NAMALWA (cell line): ENCODE data around the gene BRINP1.

Experiments used
- DNase-seq: peaks from one replicate; pipeline ENCODE4 v3.0.0-alpha.2; 2015; ENCODE audit warnings: low spot score

BRINP1 gene

DNA sequence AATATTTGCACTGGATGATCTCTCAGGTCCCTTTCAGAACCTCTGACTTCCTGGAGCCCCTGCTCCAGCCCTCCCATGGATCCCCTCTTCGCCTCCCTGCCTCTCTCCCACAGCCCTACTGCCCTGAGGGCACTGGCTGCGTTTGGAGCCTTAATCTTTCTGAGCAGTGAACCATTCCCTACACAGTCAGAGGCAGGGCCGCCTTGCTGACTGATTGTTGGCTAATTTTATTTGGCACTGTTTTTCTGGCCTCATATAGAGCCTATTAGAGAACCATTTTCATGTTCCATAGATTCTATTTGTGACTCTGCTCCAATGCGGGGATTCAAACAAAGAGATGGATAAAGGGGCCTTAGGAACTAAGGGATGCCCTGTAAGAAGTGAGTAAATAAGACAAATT is 91.1 kb downstream of the BRINP1 start:
- no peak for DNase-seq

DNA sequence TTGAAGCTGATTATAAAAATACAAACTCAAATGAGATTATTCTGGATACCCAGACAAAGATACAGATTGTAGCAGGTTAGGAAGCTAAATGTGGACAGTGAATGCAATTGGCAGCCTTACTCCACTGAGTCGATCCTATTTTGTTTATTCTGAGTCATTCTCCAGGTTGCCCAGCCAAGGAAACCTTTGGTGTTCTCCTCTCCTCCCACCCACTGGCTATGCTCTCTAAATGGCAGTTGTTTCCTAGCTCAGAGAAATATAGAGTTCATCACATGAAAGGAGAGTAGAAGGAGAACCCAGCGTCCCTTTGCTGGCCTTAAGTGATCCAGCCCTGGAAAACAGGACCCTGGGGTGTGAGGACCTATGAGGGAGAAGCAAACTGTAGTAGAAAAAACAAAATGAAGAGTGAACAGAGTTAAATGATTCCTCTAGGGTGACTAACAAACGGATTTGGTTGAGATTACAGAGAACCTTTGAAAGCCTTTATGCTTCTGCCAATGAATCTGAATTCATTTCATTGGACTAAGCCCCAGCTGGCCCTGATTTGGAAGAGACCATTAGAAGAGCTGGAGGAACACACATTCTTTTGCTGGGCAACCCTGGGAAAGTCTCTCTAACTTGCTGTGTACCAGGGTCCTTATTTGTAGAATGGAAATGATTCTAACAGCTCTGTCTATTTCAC is 95.1 kb downstream of the BRINP1 start:
- no peak for DNase-seq

DNA sequence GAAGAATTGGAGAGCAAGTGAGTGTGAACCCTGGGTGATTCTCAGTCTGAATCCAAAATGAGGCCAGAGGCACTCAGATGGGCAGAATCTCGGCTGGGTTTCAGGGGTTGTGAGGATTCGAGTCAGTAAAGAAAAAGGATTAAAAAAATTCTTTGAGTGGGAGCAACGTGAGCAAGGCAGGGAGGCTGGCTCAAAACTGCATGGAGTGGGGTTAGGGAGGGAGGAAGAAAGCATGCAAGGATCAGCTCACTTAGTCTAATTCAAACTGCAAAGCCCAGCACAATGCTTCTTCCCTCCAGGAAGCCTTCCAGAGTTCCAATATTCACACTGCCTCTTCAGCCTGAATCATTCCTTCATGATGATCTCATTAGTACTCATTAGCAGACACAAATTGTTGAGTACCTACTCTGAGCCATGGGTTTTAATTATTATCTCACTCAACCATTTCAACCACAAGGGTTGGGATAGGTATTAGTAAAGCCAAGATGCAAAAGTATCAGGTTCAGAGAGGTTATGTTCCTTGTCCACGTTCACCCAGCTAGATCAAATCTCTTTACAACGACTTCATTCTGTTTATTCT is 95.8 kb downstream of the BRINP1 start:
- DNase-seq, result no peak

DNA sequence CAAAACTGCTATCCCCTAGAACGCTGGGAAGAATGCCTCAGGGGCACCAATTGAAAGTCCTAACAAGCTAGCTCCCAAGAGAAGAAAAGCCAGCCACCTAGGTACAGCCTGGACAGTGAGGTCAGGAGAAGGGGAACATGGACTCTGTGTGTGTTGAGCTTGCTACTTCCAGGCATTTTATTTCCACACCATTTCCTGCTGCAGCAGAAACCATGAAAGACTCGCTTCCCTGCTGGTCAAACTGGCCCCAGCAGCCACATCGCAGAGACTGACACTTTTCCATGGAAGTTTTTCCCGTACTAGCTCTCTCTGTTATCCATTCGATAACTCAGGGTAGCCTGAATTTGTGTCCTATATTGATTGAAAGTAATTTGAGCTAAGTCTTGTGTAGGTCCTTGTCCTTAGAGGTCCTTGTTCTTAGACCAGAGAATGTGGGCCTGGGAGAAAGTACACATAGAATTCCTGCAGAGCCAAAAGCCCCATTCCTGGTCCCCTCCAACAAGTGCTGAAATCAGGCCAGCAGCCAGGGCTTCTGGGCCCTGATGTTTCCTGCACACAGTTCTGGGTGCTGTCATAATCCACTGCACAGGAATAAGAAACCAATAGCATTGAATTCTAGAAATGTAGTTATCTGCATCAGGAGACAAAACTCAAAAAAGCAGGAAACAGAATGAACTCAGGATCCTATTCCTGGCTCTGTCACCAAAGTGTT is 96.6 kb downstream of the BRINP1 start:
- no peak for DNase-seq

DNA sequence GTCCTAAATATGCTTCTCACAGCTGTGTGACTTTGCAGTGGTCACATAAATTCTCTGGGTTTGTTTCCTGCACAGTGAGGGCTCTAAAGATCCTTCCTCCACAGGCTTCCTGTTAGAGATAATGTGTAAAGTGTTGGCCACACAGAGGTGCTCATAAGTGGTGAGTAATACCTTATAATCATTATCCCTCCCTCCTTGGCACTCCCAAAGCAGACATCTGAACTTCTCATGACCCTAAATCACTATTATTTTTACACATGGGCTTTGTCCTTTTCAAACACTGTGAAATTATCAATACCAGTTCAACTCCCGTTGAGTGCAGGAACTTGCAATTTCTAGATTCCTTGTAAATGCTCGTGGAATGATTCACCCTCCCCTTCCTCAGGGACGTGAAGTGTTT is 100.2 kb downstream of the BRINP1 start:
- no peak for DNase-seq

DNA sequence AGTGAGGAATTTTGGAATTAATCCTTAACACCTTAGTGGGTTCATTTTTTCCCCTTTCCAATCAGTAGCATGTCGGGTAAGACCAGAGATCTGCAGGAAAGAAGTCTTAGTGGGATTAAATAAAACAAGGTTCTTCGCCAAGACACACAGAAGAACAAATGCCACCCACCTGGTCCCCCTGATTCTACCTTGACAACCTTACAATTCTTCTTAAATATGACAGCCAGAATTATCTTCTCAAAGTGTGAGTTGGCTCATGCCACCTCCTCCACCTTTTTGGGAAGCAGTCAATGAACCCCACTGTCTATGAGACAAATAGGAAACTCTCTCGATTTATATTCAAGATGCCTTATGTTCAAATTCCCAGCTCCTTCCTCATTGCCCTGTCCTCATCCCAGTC is 105.1 kb downstream of the BRINP1 start:
- DNase-seq, result no peak

DNA sequence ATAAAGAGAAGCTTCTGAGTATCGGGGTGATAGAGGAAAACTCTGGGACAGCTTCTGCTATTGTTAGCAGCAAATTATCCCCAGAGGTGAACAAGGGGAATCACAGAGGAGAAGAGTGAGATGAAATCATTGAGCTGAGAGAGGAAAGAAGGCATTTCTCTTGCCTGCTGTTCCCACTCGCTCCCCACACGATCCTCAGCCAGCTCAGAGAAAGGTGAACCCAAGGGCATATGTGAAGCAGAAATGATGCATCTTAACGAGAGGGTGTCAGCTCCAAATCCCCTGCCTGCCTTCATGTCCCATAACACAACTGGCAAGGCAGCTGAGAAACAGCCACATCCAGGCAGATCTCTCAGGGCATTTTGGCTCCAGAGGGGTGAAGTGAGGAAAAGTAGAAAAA is 111.6 kb downstream of the BRINP1 start:
- no peak for DNase-seq

DNA sequence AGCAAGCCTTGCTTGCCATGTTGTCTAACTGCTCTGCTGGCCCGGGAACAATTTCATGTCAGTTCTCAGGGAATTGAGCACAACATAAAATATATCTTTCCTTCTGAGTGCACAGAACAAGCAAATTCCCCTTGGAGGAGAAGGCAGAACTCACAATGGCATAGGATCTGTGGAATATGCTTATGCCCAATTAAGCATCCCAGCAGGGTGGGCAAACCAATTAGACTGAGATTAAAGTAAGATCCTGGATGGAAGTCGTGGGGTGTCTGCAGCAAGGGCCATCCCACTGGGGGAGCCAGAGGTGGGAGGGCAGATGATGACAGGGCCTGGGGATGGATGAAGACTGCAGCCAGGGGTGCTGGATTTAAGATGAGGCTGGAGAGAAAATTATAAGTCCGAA is 114.1 kb downstream of the BRINP1 start:
- no peak for DNase-seq

DNA sequence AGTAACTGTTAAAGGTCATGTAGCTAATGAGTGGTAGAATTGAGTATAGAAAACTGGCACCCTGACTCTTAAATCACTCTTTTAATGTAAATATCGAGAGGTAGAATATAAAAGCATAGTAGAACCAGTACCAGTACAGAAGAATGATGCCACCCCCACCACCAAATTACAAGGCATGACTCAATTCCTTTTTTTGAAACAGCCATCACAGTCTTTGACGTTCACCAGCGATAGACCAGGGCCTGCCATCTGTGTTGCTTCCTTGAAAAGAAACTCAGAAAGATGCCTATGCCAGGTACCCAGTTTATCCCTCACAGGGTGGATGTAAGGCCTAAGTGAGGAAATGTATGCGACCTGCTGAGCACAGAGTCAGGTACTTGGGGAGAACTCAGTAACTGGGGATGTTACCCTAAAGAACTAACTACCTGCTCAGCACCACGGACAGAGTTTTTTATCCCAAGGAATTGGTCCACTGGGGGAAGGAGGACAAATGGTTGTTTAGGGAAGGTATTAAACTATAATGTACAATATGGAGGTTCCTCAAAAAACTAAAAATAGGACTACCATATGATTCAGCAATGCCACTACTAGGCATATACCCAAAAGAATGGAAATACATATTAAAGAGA is 116.5 kb downstream of the BRINP1 start:
- no peak for DNase-seq

DNA sequence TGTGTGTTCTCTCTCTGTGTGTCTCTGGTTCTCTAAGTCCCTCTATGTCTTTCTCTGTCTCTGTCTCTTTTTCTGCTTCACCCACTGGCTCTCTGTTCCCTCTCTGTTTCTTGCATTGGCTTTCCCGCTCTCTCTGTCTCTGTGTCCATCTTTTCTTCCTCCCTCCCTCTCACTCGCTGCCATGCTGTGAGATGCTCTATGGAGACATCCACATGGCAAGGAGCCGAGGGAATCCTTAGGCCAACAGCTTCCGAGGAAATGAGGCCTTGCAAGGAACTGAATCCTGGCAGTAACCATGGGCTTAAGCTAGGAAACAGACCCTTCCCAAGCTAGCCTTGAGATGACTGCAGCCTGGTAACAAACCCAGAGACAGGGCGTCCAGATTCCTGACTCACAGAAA is 117.3 kb downstream of the BRINP1 start:
- no peak for DNase-seq

DNA sequence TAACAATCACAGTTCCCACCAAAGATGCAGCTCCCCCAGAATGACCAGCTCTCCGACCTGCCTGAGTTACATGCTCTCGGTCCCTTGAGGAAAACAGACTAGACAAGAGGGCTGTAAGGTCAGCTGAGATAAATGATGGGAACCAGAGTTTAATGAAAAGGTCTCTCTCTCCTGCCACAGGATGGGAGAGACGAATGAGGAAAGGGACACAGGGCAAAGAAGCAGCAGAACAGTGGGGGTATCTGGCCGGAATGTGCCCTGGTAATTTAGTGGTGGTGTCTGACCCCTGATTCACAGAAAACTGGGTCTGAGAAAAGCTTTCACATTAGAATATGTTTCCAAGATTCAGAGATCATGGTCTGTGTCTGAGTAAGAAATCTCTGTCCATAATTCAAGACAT is 118.5 kb downstream of the BRINP1 start:
- no peak for DNase-seq

DNA sequence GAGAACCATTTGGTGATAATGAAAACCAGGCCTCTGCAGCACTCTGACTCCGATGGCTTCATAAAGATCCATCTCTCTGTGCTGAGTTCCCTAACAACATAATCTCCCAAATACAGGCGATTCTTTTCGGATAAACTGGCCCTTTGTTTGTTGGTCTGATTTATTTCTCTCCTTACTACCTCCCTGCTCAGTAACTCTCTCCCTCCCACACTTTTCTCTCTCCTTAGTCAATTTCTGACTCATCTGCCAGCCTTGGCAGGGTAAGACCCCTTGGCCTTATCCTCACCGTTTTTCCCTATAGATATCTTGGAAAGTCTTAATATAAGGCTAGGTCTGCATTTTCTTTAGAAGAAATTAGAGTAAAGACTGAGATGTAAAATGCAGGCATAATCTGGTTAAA is 128.7 kb downstream of the BRINP1 start:
- DNase-seq, result no peak

DNA sequence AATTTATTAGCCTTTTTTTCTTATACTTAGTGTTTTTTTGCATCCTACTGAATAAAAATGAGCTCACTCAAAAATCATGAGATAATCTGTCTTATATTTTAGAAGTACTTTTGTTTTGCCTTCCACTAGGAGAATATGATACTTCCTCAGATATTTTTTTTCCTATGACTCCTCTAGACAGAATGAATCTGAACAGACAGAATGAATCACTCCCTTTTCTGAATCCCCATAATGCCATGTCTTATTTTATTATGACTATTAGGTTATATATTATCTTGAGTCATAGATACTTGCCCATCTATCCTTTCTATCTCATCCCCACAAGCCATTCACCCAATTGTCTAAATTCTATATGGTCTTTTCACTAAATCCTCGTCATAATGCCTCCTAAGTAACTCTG is 134.6 kb downstream of the BRINP1 start:
- DNase-seq, result no peak

DNA sequence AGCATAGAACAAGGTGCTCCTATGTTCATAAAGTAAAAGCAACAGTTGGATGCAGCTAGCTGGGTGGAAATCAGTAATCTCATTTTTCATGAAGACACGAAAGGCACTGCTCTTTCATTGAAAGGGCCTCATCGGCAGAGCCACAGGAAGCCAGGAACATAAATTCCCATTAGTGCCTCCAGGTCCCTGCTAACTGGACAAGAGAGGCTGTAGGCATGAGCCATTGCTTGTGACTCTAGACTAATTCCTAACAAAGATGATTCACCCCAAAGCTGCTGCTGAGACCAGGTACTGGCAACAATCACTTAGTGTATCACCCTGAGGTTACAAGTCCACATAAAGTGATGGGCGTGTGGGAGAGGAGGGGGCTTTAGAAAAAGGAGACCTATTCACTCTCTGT is 141.8 kb downstream of the BRINP1 start:
- DNase-seq, result no peak

DNA sequence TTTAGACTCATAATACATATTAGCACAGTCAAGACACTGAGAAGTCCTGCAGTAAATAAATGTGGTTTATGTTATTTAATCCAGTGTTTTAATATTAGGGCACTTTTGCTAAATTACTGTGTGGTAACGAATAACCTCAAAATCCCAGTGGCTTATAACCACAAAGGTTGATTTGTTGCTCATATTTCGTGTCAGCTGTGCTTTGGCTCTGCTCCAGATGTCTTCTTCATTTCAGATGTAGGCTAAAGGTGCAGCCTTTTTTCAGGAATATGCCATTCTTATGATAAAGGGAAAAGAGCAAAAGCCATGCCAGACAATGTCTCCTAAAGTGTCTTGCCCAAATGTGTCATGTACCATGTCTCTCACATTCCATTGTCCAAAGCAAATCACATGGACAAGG is 144.8 kb downstream of the BRINP1 start:
- no peak for DNase-seq

DNA sequence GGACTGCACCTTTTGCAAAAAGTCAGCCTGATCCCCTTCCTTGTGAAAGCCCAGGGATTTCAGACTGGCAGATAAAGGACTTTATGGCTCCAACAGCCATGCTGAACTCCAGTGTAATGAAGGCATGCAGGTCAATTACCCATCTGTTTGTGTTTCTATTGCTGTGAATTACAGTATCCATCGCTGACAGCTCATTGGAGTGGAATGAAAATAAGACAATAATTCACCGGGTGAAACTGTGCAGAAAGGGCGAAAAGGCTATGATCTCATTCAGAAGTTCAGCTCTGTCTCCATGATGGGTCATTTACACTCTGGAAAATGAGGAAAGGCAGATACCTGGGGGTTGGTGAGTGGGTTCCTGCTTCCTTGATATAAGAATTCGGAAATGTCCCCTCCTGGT is 148.0 kb downstream of the BRINP1 start:
- no peak for DNase-seq

DNA sequence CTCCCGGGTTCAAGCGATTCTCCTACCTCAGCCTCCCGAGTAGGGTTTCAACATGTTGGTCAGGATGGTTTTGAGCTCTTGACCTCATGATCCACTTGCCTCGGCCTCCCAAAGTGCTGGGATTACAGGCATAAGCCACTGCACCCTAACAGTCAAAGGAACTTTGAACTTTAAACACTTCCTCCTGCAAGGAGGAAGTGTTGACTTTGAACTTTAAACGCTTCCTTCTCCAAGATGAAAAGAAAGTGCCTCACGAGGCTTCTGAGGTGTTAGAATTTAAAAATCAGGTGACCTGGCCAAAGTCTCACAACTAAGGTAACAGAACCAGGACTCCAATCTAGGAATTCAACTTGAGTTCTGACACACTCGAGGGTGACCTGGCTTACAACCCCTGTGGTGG is 150.9 kb downstream of the BRINP1 start:
- DNase-seq, result no peak

DNA sequence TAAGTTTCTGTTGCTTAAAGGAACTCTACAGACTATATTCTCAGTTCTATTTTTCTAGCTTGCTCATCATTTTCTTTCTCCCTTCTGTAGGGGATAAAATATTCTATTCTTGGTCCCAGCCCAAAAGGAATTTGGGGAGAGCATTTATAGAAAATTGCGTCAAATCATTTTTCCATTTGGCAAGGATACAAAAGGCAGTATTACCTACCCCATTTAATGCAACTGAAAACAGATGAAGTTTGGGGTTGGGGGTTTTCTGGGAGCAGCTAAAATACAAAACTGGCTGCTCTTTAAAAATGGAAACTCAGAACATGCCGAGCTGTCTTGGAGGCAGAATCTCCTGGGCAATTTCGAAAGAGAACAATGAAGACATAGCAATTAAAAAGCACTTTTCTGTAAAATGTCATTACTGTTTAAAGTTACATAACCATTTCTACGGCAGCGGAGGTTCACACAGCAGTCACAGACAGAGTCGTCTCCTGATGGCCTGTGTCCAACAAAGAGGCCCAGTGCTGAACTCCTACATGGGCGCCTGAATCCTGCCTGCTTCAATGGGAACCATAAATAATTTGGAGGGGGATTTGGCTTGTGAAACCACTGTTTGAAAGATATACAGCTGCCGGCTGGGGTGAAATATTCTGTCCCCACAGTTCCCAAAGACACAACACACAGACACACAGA is 152.4 kb downstream of the BRINP1 start:
- no peak for DNase-seq

DNA sequence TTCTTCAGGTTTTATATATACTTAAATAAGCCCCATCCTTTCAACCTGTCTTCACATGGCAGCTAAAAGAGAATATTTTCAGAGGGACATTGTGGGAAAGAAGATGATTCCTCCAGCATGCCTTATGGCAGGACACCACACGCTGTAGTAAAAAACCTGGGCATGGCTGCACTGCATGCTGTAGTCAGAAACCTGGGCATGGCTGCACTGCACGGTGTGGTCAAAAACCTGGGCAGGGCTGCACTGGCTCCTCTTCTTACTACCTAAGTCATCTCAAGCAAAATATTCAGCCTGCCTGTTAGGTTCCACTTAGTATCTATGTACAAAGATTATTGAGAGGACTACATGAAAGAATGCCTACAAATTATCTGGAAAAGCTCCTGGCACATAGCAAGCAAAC is 153.6 kb downstream of the BRINP1 start:
- DNase-seq, result no peak

DNA sequence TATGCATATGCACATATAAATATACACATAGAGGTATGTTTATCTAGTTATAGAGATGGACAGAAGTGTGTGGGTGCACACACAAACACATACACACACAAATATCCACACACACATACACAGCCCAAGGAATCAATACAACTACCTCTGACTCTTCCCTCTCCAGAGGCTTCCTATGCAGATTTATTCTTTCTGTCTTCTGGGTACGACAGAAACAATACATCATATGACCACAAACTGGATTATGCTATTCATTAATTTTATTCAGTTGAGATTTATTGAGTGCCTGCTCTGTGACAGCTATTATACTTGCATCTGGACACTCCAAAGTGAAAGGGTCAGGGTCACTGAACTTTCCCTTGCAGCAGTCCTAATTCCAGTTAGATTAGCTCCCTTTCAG is 155.8 kb downstream of the BRINP1 start:
- no peak for DNase-seq

DNA sequence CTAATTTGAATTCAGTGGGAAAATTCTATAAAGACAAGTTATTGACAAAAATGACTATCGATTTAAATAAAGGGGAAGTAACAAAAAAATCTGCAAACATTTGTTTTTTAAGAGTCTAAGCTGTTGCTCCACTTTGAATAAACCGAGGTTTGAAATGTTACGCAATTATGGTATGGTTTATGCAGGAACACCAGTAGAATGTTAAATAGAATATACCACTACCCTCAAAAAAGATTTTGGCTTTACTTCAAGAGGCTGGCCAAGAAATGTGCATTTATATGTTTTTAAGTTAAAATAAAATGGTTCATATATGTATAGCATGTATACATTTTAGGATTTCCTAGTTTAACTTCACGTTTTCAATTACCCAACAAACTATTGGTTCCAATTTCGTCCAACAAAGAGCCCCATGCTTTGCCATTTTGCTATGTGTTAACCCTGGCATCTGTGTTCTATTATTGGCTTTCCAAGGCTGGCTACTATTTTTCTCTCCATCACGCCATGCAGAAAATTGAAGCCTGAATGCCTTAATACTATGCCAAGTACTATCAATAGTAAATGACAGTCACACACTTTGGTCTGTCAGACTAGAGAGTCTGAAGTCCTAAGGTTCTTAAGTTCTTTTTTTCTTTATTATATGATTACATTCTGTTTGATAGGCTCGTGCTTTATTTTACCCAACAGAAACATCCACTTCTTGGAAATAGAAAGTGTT is 171.2 kb downstream of the BRINP1 start:
- no peak for DNase-seq

DNA sequence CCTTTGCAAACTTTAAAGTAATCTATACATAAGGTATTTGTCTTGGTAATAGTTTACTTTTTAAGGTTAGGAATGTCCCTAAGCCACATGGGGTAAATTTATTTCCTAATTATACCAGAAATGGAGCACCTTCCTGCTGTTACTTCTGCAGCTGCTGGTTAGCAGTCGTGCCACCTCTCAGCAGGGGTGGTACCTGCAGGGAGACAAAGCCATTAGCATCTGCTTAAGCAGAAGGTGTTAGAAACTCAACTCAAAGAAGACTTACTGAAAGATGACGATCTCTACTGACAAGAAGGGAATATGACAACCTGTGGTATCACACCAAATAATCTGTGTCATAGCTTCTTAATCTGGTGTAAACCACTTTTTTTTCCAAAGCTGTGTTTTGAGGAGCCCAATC is 173.7 kb downstream of the BRINP1 start:
- DNase-seq, result no peak
